ENCODE measurements around the gene CCDC141. TPM values are rescaled to one million over a fixed set of nuclear protein-coding genes. Genes with fewer than 3 reads are reported as not detected.
"Not testable (repeated sequence)": the region's sequence is repeated elsewhere in the genome, so short reads cannot be mapped to it uniquely, and the experiment has no call there.

The CCDC141 gene
- total RNA-seq, 4 donors from 2014 or later, result 0.08 to 1.3 (median 0.73) TPM

GRCh38 chr2:179069685-179070084, 19.7 kb upstream of the CCDC141 start:
- 89% methylated on average over 1 of the region's 1 CpG for WGBS
- DNase-seq (ENCODE audit: low spot score in 2 of 2), result no peak
- no peaks in the 10 kb centered on the region for H3K27me3 ChIP-seq
- H3K4me3 ChIP-seq, result no peak overlapping the region
- no peaks in the 10 kb centered on the region for H3K9me3 ChIP-seq
- no peaks in the 10 kb centered on the region for H3K36me3 ChIP-seq
- no peak for TF ChIP-seq POLR2AphosphoS5 (IDR thresholded peaks at IDR 0.05)
- no peak for TF ChIP-seq POLR2A (IDR thresholded peaks at IDR 0.05)
- TF ChIP-seq EP300 (IDR thresholded peaks at IDR 0.05), result no peak
- TF ChIP-seq CTCF (IDR thresholded peaks at IDR 0.05), result no peak
- no peaks in the 10 kb centered on the region for H3K4me1 ChIP-seq
- no peak overlapping the region for H3K27ac ChIP-seq

DNA sequence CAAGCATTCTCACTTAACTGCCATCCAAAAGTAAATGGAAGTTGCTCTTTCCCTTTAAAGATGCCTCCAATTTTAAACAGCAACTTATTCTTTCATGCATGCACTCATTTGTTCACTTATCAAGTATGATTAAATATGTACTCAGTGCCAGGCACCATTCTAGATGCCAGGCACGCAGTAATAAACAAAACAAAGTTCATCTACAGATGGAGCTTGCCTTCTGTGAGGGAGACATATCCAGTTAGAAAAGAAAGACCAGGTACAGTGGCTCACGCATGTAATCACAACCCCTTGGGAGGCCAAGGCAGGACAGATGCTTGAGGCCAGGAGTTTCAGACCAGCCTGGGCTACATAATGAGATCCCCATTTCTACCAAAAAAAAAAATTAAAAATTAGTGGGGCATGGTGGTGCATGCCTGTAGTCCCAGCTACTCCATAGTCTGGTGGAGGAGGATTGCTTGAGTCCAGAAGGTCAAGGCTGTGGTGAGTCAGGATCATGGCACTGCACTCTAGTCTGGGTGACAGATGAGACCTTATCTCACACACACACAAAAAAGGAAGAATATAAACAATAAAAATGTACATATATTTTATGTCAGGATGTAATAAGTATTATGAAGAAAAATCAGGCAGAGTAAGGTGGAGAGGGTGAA, 19.2 kb upstream of the CCDC141 start:
- 93% methylated on average over 2 of the region's 2 CpGs for WGBS
- Histone ChIP-seq H3K27me3 (no peaks in the 10 kb centered on the region), H3K4me3 (no peak overlapping the region), H3K36me3 (no peaks in the 10 kb centered on the region), H3K9me3 (no peaks in the 10 kb centered on the region), H3K27ac (no peak overlapping the region), H3K4me1 (no peaks in the 10 kb centered on the region)
- TF ChIP-seq EP300 (IDR thresholded peaks at IDR 0.05) (no peak), CTCF (IDR thresholded peaks at IDR 0.05) (no peak), POLR2AphosphoS5 (IDR thresholded peaks at IDR 0.05) (no peak), POLR2A (IDR thresholded peaks at IDR 0.05) (no peak)
- DNase-seq (ENCODE audit: low spot score in 2 of 2), result no peak

- no peaks in the 10 kb centered on the region for H3K9me3 ChIP-seq
- TF ChIP-seq EP300 (IDR thresholded peaks at IDR 0.05) (no peak), CTCF (IDR thresholded peaks at IDR 0.05) (no peak), POLR2AphosphoS5 (IDR thresholded peaks at IDR 0.05) (no peak), POLR2A (IDR thresholded peaks at IDR 0.05) (no peak)
- 87% methylated on average over 2 of the region's 2 CpGs for WGBS
- no peaks in the 10 kb centered on the region for H3K4me1 ChIP-seq
- no peak overlapping the region for H3K27ac ChIP-seq
- H3K36me3 ChIP-seq, result no peaks in the 10 kb centered on the region
- DNase-seq (ENCODE audit: low spot score in 2 of 2), result no peak
- H3K27me3 ChIP-seq, result no peaks in the 10 kb centered on the region
- no peak overlapping the region for H3K4me3 ChIP-seq
These were observed 9.2 kb upstream of the CCDC141 start for GRCh38 chr2:179059026-179059700.

- TF ChIP-seq POLR2A (IDR thresholded peaks at IDR 0.05) (no peak), CTCF (IDR thresholded peaks at IDR 0.05) (no peak), POLR2AphosphoS5 (IDR thresholded peaks at IDR 0.05) (no peak), EP300 (IDR thresholded peaks at IDR 0.05) (no peak)
- no peak for DNase-seq (ENCODE audit: low spot score in 2 of 2)
- Histone ChIP-seq H3K27ac (no peak overlapping the region), H3K9me3 (no peaks in the 10 kb centered on the region), H3K4me1 (no peaks in the 10 kb centered on the region), H3K36me3 (no peaks in the 10 kb centered on the region), H3K27me3 (no peaks in the 10 kb centered on the region), H3K4me3 (no peak overlapping the region)
- 74% methylated on average over 5 of the region's 5 CpGs for WGBS
These were observed 7.8 kb upstream of the CCDC141 start for GRCh38 chr2:179057737-179058136.

- H3K4me1 ChIP-seq; H3K4me3 ChIP-seq; H3K27ac ChIP-seq; DNase-seq (ENCODE audit: low spot score in 2 of 2); H3K27me3 ChIP-seq; H3K9me3 ChIP-seq; H3K36me3 ChIP-seq: not testable (repeated sequence)
- WGBS, result 94% methylated on average over 3 of the region's 3 CpGs
These were observed 3.6 kb upstream of the CCDC141 start for GRCh38 chr2:179053568-179053967.
